Mammary epithelial cell (primary cell): ENCODE results near the gene GJC2.

Source experiments
- CTCF ChIP-seq, 2 donors: IDR thresholded peaks in 1 of 2; conservative IDR thresholded peaks in 1 of 2; 2 replicates each; pipeline ENCODE4 v1.5.1; 2011 to 2012; ENCODE audit warnings: inconsistent platforms in 2 of 2, low read length in 2 of 2, mild to moderate bottlenecking in 2 of 2, control low read depth in 1 of 2, low read depth in 1 of 2; ENCODE audit not compliant: insufficient read depth in 1 of 2; ENCODE audit errors: extremely low read depth in 1 of 2
- EZH2 ChIP-seq: IDR thresholded peaks from 2 replicates; pipeline ENCODE4 v1.6.1; 2012; ENCODE audit warnings: low read length, inconsistent platforms, borderline replicate concordance

- TF ChIP-seq CTCF (conservative IDR thresholded peaks at IDR 0.05 in 1 of 2, IDR thresholded peaks at IDR 0.05 in 1 of 2; ENCODE audit: extremely low read depth in 1 of 2, insufficient read depth in 1 of 2, low read depth in 1 of 2, low read length in 2 of 2) (no peak), EZH2 (no peak)
Observed at GRCh38 chr1:228152097-228152917, 2.6 kb downstream of the GJC2 start.
